ENCODE data around the gene GPR153.

- no peak for TF ChIP-seq POLR2A (IDR thresholded peaks at IDR 0.05)
- TF ChIP-seq CTCF (IDR thresholded peaks at IDR 0.05): no peak
- TF ChIP-seq EP300 (IDR thresholded peaks at IDR 0.05): no peak
Observed at GRCh38 chr1:6248161-6248776, 12.6 kb downstream of the GPR153 start.
